SIG-M5 treated with dmso at 0.1 percent for 504 hours (cell line): ENCODE data around the gene VAMP4.
"Not testable (repeated sequence)": the region's sequence is repeated elsewhere in the genome, so short reads cannot be mapped to it uniquely, and the experiment has no call there.

Source experiments
- DNase-seq: peaks from one replicate; lab custom pipeline; 2025; ENCODE audit not compliant: unreplicated experiment; lab: John Stamatoyannopoulos, UW

Gene VAMP4

GRCh38 chr1:171702598-171702997 lies 39.3 kb downstream of the VAMP4 start:
- DNase-seq = no peak

- no peak for DNase-seq
These were observed 42.3 kb downstream of the VAMP4 start for GRCh38 chr1:171699531-171699930.

- DNase-seq = not testable (repeated sequence)
These were observed 46.1 kb downstream of the VAMP4 start for GRCh38 chr1:171695772-171696171.

GRCh38 chr1:171693541-171693940 lies 48.3 kb downstream of the VAMP4 start:
- DNase-seq = not testable (repeated sequence)

- no peak for DNase-seq
These were observed 58.0 kb downstream of the VAMP4 start for GRCh38 chr1:171683870-171684269.

- no peak for DNase-seq
These were observed 61.5 kb downstream of the VAMP4 start for GRCh38 chr1:171680339-171680738.

- DNase-seq = no peak
These were observed 65.0 kb downstream of the VAMP4 start for GRCh38 chr1:171676823-171677222.

GRCh38 chr1:171674431-171675405 lies 67.1 kb downstream of the VAMP4 start:
- no peak for DNase-seq

GRCh38 chr1:171670739-171671138 lies 71.1 kb downstream of the VAMP4 start:
- no peak for DNase-seq

GRCh38 chr1:171668372-171668771 lies 73.5 kb downstream of the VAMP4 start:
- DNase-seq = no peak

- DNase-seq = no peak
These were observed 75.6 kb downstream of the VAMP4 start for GRCh38 chr1:171666114-171666769.

- DNase-seq = no peak
These were observed 76.9 kb downstream of the VAMP4 start for GRCh38 chr1:171664976-171665375.

- no peak for DNase-seq
These were observed 77.8 kb downstream of the VAMP4 start for GRCh38 chr1:171663854-171664575.

GRCh38 chr1:171663036-171663853 lies 78.6 kb downstream of the VAMP4 start:
- no peak for DNase-seq

- DNase-seq = no peak
These were observed 80.7 kb downstream of the VAMP4 start for GRCh38 chr1:171661076-171661650.

- DNase-seq = not testable (repeated sequence)
These were observed 85.7 kb downstream of the VAMP4 start for GRCh38 chr1:171656206-171656605.

GRCh38 chr1:171655746-171656116 lies 86.1 kb downstream of the VAMP4 start:
- DNase-seq = no peak

- peak; percentile 51 for DNase-seq
These were observed 86.7 kb downstream of the VAMP4 start for GRCh38 chr1:171654942-171655745.

- DNase-seq = no peak
These were observed 87.5 kb downstream of the VAMP4 start for GRCh38 chr1:171654201-171654941.
